DND-41 (cell line): ENCODE measurements around the gene U2AF1L4.

Source experiments
- ATAC-seq: fragments of 200-7000 bp; cut with Tn5 transposase; 3 replicates; pipeline ENCODE4 v1.9.1; 2021; ENCODE audit warnings: low read depth; ENCODE audit not compliant: insufficient read depth
- DNase-seq: peaks from one replicate; pipeline ENCODE4 v3.0.0-alpha.2; 2020
- H2AFZ ChIP-seq: 2 replicates; pipeline ENCODE4 v1.6.0; 2012; ENCODE audit warnings: low read depth, low read length
- H3K27ac ChIP-seq: 2 replicates; pipeline ENCODE4 v1.5.1; 2012; ENCODE audit warnings: low read length, inconsistent platforms
- H3K27me3 ChIP-seq: fragments of 200-600 bp; sonication (generic); 2 replicates; pipeline ENCODE4 v1.6.0; 2012; ENCODE audit warnings: low read length, mild to moderate bottlenecking, inconsistent platforms; ENCODE audit not compliant: insufficient read depth, poor library complexity
- H3K36me3 ChIP-seq: 2 replicates; pipeline ENCODE4 v1.5.1; 2012; ENCODE audit warnings: low read length, inconsistent platforms; ENCODE audit not compliant: insufficient read depth
- H3K4me1 ChIP-seq: 2 replicates; pipeline ENCODE4 v1.5.1; 2012; ENCODE audit warnings: mild to moderate bottlenecking, low read length; ENCODE audit not compliant: insufficient read depth
- H3K4me2 ChIP-seq: 2 replicates; pipeline ENCODE4 v1.6.0; 2012; ENCODE audit warnings: mild to moderate bottlenecking, moderate library complexity, low read length, inconsistent platforms; ENCODE audit not compliant: insufficient read depth
- H3K4me3 ChIP-seq, 2 experiments: fragments of 200-600 bp in 1 of 2; shearing (Covaris generic) in 1 of 2; 2 replicates each; pipeline ENCODE4 v1.5.1; 2012 to 2016; ENCODE audit warnings: inconsistent platforms in 2 of 2, low read length in 2 of 2, mild to moderate bottlenecking in 2 of 2, low read depth in 1 of 2, moderate library complexity in 1 of 2
- H3K79me2 ChIP-seq: 2 replicates; pipeline ENCODE4 v1.6.0; 2012; ENCODE audit warnings: low read length, inconsistent platforms; ENCODE audit not compliant: insufficient read depth
- H3K9ac ChIP-seq: 2 replicates; pipeline ENCODE4 v1.6.0; 2012; ENCODE audit warnings: low read depth, mild to moderate bottlenecking, inconsistent platforms, low read length, moderate library complexity
- H3K9me3 ChIP-seq: 2 replicates; pipeline ENCODE4 v1.5.1; 2012; ENCODE audit warnings: low read length, moderate library complexity, mild to moderate bottlenecking, inconsistent platforms; ENCODE audit not compliant: insufficient read depth, severe bottlenecking
- H4K20me1 ChIP-seq: 2 replicates; pipeline ENCODE4 v1.6.0; 2012; ENCODE audit warnings: low read length; ENCODE audit not compliant: insufficient read depth
- EZH2 ChIP-seq: IDR thresholded peaks from 3 replicates; pipeline ENCODE4 v1.6.1; 2012; ENCODE audit warnings: borderline replicate concordance, low read depth, mild to moderate bottlenecking, moderate library complexity, low read length, inconsistent platforms; ENCODE audit not compliant: severe bottlenecking
- TF ChIP-seq, protein P1 (sequence below): IDR thresholded peaks from 2 replicates; pipeline ENCODE4 v1.5.1; 2012; ENCODE audit warnings: borderline replicate concordance, low read length, moderate library complexity, mild to moderate bottlenecking; ENCODE audit not compliant: poor library complexity, severe bottlenecking; ENCODE audit errors: extremely low read depth

U2AF1L4 gene, protein sequence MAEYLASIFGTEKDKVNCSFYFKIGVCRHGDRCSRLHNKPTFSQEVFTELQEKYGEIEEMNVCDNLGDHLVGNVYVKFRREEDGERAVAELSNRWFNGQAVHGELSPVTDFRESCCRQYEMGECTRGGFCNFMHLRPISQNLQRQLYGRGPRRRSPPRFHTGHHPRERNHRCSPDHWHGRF

DNA sequence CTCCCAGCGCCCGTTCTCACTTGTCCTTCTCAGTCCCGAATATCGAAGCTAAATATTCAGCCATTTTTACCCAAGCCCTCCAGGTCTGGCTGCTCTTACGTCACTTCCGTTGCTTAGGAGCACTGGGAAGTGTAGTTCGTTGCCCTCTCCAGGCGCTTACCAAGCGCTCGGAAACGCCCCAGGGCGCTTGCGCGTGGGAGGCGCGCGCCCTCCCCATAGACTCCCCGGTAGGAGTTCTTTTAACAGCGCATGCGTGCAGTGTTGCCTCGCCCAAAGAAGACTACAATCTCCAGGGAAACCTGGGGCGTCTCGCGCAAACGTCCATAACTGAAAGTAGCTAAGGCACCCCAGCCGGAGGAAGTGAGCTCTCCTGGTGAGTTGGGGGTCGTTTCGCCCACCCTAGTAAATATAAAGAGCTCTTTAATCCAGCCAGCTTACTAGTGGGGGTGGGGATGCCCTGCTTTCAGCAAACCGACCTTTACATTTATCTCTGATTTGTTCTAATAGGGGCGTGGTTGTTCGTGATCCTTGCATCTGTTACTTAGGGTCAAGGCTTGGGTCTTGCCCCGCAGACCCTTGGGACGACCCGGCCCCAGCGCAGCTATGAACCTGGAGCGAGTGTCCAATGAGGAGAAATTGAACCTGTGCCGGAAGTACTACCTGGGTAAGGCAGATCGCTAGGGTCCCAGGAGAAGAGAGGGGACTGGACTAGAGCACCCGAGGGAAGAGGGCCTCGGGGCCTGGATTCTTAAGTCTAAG lies at the start of gene U2AF1L4, which contains the start of gene PSENEN:
Gene U2AF1L4 (minus strand): TSS at position 91 of the 759 bp plus-strand sequence. CDS start 27 bp downstream, at position 64.
Gene PSENEN (plus strand): TSS at position 324 of the 759 bp plus-strand sequence. CDS start 280 bp downstream, at position 604.
- Histone ChIP-seq H3K4me3 (peak within 1 kb of the TSS; percentile 64 to 86), H3K36me3 (peaks cover 11% of the 10 kb centered on the region), H3K27me3 (no peaks in the 10 kb centered on the region), H3K9ac (peak within 1 kb of the TSS; percentile 94), H3K79me2 (peaks cover 43% of the 10 kb centered on the region), H2AFZ (peak within 1 kb of the TSS; percentile 85), H4K20me1 (0 out of 2 replicates have a peak, but pooled peaks cover 3% of the 10 kb centered on the region), H3K4me1 (peaks cover 76% of the 10 kb centered on the region), H3K4me2 (peak within 1 kb of the TSS; percentile 99), H3K27ac (peak within 1 kb of the TSS; percentile 97), H3K9me3 (no peaks in the 10 kb centered on the region)
- ATAC-seq = peak; percentile 55
- no peak for TF ChIP-seq EZH2
- TF ChIP-seq, protein P1, sequence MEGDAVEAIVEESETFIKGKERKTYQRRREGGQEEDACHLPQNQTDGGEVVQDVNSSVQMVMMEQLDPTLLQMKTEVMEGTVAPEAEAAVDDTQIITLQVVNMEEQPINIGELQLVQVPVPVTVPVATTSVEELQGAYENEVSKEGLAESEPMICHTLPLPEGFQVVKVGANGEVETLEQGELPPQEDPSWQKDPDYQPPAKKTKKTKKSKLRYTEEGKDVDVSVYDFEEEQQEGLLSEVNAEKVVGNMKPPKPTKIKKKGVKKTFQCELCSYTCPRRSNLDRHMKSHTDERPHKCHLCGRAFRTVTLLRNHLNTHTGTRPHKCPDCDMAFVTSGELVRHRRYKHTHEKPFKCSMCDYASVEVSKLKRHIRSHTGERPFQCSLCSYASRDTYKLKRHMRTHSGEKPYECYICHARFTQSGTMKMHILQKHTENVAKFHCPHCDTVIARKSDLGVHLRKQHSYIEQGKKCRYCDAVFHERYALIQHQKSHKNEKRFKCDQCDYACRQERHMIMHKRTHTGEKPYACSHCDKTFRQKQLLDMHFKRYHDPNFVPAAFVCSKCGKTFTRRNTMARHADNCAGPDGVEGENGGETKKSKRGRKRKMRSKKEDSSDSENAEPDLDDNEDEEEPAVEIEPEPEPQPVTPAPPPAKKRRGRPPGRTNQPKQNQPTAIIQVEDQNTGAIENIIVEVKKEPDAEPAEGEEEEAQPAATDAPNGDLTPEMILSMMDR = no peak
- peak; percentile 99 for DNase-seq

DNA sequence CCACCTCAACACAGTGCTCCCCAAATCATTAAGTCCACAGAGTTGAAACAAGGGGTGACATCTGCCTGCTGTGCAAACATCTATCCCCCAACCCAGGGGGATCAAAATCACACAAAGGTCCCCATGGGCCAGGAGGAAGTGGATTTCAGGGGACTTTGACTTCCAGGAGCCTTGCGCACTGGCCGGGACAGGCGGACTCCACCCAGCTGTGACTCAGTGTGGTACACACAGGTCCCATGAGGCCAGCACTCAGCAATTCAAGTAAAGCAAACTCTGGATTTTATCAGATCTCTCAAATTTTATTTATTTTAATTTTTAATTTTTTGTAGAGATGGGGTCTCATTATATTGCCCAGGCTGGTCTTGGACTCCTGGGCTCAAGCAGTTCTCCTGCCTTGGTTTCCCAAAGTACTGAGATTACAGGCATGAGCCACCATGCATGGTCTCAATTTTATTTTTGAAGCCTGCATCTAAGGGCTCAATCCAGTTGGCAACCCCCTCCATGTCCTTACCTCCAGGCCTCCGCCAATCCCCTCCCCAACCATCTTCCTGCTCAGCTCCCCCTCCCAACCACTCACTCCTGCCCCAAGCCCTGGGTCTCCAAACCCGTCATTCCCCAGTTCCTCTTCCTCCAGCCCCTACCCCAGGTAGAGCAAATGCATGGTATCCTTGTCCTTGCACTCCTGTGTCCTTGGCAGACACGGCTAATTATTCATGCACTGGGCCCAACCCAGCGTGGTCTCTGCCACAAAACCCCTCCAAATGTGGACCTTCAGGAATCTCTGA lies 48.4 kb upstream of the U2AF1L4 start:
- ATAC-seq = no peak
- H3K4me3 ChIP-seq = no peak overlapping the region
- H3K27me3 ChIP-seq = no peaks in the 10 kb centered on the region
- DNase-seq = no peak
- H3K9me3 ChIP-seq = no peaks in the 10 kb centered on the region
- H3K36me3 ChIP-seq = no peaks in the 10 kb centered on the region
- no peak overlapping the region for H3K4me2 ChIP-seq
- no peak overlapping the region for H3K27ac ChIP-seq
- peaks cover 4% of the 10 kb centered on the region for H4K20me1 ChIP-seq
- H3K4me1 ChIP-seq = no peaks in the 10 kb centered on the region
- TF ChIP-seq, protein P1 = no peak
- TF ChIP-seq EZH2 = no peak
- no peaks in the 10 kb centered on the region for H3K79me2 ChIP-seq
- no peak overlapping the region for H3K9ac ChIP-seq
- H2AFZ ChIP-seq = no peak overlapping the region

DNA sequence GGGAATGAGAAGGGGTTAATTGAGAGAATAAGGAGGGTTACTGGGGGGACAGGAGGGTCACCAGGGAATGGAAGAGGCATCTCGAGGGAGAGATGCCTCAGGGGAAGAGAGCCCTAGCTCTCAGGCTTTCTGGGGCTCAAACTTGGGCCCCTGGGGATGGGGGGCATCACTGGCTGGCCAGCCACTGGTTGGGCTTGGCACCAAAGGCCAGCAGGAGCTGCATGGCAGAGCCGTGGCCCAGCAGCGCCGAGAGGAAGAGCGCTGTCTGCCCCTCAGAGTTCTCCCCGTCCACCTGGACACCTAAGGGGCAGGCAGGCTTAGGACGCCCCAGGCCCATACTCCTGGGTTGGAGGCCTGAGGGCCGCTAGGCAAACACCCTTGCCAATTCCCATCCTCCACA lies 47.7 kb upstream of the U2AF1L4 start:
- Histone ChIP-seq H3K4me3 (no peak overlapping the region), H2AFZ (no peak overlapping the region), H3K4me2 (no peak overlapping the region), H3K36me3 (no peaks in the 10 kb centered on the region), H3K27me3 (no peaks in the 10 kb centered on the region), H3K27ac (no peak overlapping the region), H3K4me1 (no peaks in the 10 kb centered on the region), H3K79me2 (no peaks in the 10 kb centered on the region), H3K9ac (no peak overlapping the region), H3K9me3 (no peaks in the 10 kb centered on the region), H4K20me1 (peaks cover 4% of the 10 kb centered on the region)
- DNase-seq = no peak
- ATAC-seq = no peak
- no peak for TF ChIP-seq EZH2
- TF ChIP-seq, protein P1 = no peak
